Heart left ventricle (tissue), 16 donors: ENCODE measurements around the gene TMEM269. TPM values are rescaled to one million over a fixed set of nuclear protein-coding genes. Genes with fewer than 3 reads are reported as not detected.

Experiments
- ATAC-seq, 4 donors: fragments of 200-7000 bp; cut with Tn5 transposase; one replicate each; pipeline ENCODE4 v1.9.1; 2020 to 2022; ENCODE audit warnings: moderate library complexity in 4 of 4, mild to moderate bottlenecking in 3 of 4, moderate number of reproducible peaks in 1 of 4
- DNase-seq, 5 donors: peaks; one replicate each; pipeline ENCODE4 v3.0.0-alpha.2; 2020
- H3K27ac ChIP-seq, 12 donors: fragments of 200-600 bp; sonication (generic) in 4 of 12; one replicate each; pipeline versions ENCODE4 v1.5.0 to v1.8.0; 2016 to 2022; ENCODE audit warnings: mild to moderate bottlenecking in 2 of 12
- H3K27me3 ChIP-seq, 9 donors: fragments of 200-600 bp; sonication (generic) in 2 of 9; one replicate each; pipeline versions ENCODE4 v1.5.1 to v1.8.0; 2016 to 2022; ENCODE audit warnings: mild to moderate bottlenecking in 3 of 9
- H3K36me3 ChIP-seq, 9 donors: fragments of 200-600 bp; sonication (generic) in 2 of 9; one replicate each; pipeline versions ENCODE4 v1.5.0 to v1.8.0; 2018 to 2022; ENCODE audit warnings: mild to moderate bottlenecking in 2 of 9
- H3K4me1 ChIP-seq, 12 donors: fragments of 200-600 bp; sonication (generic) in 4 of 12; one replicate each; pipeline versions ENCODE4 v1.5.0 to v1.8.0; 2016 to 2022; ENCODE audit warnings: mild to moderate bottlenecking in 3 of 12
- H3K4me3 ChIP-seq, 12 donors: fragments of 200-600 bp; sonication (generic) in 4 of 12; one replicate each; pipeline versions ENCODE4 v1.5.0 to v1.8.0; 2017 to 2022; ENCODE audit warnings: mild to moderate bottlenecking in 9 of 12, moderate library complexity in 4 of 12
- H3K9me3 ChIP-seq, 12 donors: fragments of 200-600 bp; sonication (generic) in 4 of 12; one replicate each; pipeline versions ENCODE4 v1.5.0 to v1.8.0; 2016 to 2022; ENCODE audit warnings: mild to moderate bottlenecking in 1 of 12
- CTCF ChIP-seq, 12 donors: fragments of 200-600 bp; sonication (generic) in 4 of 12; IDR thresholded peaks; one replicate each; pipeline versions ENCODE4 v1.5.0 to v1.8.0; 2018 to 2022; ENCODE audit warnings: antibody characterized with exemption in 12 of 12, mild to moderate bottlenecking in 5 of 12
- POLR2A ChIP-seq, 2 donors: fragments of 450-650 bp; IDR thresholded peaks; one replicate each; pipeline ENCODE4 v1.6.1; 2017; ENCODE audit warnings: antibody characterized with exemption in 2 of 2, mild to moderate bottlenecking in 2 of 2, moderate library complexity in 2 of 2
- WGBS, 4 donors: extraction: QIAGEN DNeasy Blood & Tissue Kit in 2 of 4; methylation state at CpG; one replicate each; pipeline versions ENCODE4 v1.1.5 to v1.1.7; 2013 to 2018; 5-methylcytosine and 5-hydroxymethylcytosine counted together
- intact Hi-C, 10 donors: fragments of 100-400 bp; cut with DNase I; formaldehyde crosslinking; loops; one replicate each; pipeline versions ENCODE4 v1.11.1 to v1.14.2; 2022
- polyA plus RNA-seq, 2 donors: library from polyadenylated mRNA; stranded (reverse); fragments of 200-250 nt; gene quantifications; one replicate each; pipeline ENCODE4 v1.2.3, GENCODE V29; 2013
- total RNA-seq, 9 donors: library from RNA; depleted of rRNA in 2 of 9; stranded (reverse); fragments of >200 nt in 2 of 9; fragmentation: NEBNext Ultra II Directional in 3 of 9; extraction: Animal tissue kit (Norgen Biotek cat#: 25700) in 3 of 9; gene quantifications; one replicate each; pipeline versions ENCODE4 v1.1.0 to v1.2.4, GENCODE V29; 2016 to 2023
- donor health status: ischemic (EF 13 %, LVEDD 7.1; RV severe dilation, severe dysfunction).
- donor health status: healthy with polysubstance abuse.
- donor health status: DM: no; HTN: yes; CAD: no.
- donor health status: DM: no; HTN: no; CAD: no.
- donor health status: ischemic (EF 25% LVEDD 6.9; RV normal size, moderate dysfunction).
- donor health status: ischemic (EF 25% LVEDD 5.7; RV mildly dilated, moderate dysfunction).
- donor health status: healthy.
- donor health status: DM: yes; HTN: yes; CAD: no.
- donor health status: ischemic (EF 35%, LVEDD 5.7; RV mildly dilated, moderate dysfunction).
- donor health status: nonischemic (EF 11% LVEDD 7.7; RV severe dilation, severe dysfunction).
- donor health status: DM: yes; HTN: yes; CAD: no.
- donor health status: PGD.
- donor health status: ischemic (EF 29% LVEDD 5.4; RV normal size, mild dysfunction).
- donor health status: nonischemic (EF 23%, LVEDD 6.1; RV moderate dilation, normal function).

The TMEM269 gene
- total and polyA plus RNA-seq, 11 donors: 0.06 to 0.19 (median 0.07) TPM; not detected in 8

GRCh38 chr1:42848823-42849537, 64.2 kb downstream of the TMEM269 start:
- H3K27me3 ChIP-seq: no peaks in the 10 kb centered on the region
- 90 to 96% (median 93%) methylated on average over 2 of the region's 2 CpGs for WGBS, 4 donors
- H3K27ac ChIP-seq: no peak overlapping the region
- H3K36me3 ChIP-seq: peaks cover 2 to 37% (median 20%) of the 10 kb centered on the region in 9 donors
- H3K4me3 ChIP-seq: no peak overlapping the region
- ATAC-seq (no peak), DNase-seq (no peak)
- TF ChIP-seq POLR2A (IDR thresholded peaks at IDR 0.05): no peak
- no peak for TF ChIP-seq CTCF (IDR thresholded peaks at IDR 0.05)
- intact Hi-C loops: loop anchor here in 1 of 10 donors (2.0 to 5.0 kb wide), 2 partner anchors 70 to 82 kb away; partner anchors contain the start of genes C1orf50 and P3H1
- H3K9me3 ChIP-seq: peaks cover 0 to 12% (median 0%) of the 10 kb centered on the region in 12 donors
- H3K4me1 ChIP-seq: peaks cover 0 to 28% (median 16%) of the 10 kb centered on the region in 12 donors

- no peaks in the 10 kb centered on the region for H3K27me3 ChIP-seq
- H3K4me3 ChIP-seq: no peak overlapping the region
- 93 to 99% (median 95%) methylated on average over 5 of the region's 5 CpGs for WGBS, 4 donors
- H3K4me1 ChIP-seq: peaks cover 0 to 26% (median 16%) of the 10 kb centered on the region in 12 donors
- intact Hi-C loops: loop anchor here in 3 of 10 donors (2.0 to 10.0 kb wide), 4 partner anchors 71 to 597 kb away; partner anchors contain the start of genes C1orf50 (in 1 of the 3) and P3H1 (in 1 of the 3)
- H3K9me3 ChIP-seq: peaks cover 0 to 12% (median 0%) of the 10 kb centered on the region in 12 donors
- DNase-seq (no peak), ATAC-seq (no peak)
- no peak for TF ChIP-seq CTCF (IDR thresholded peaks at IDR 0.05)
- TF ChIP-seq POLR2A (IDR thresholded peaks at IDR 0.05): no peak
- peaks cover 2 to 37% (median 20%) of the 10 kb centered on the region in 9 donors for H3K36me3 ChIP-seq
- no peak overlapping the region for H3K27ac ChIP-seq
These were observed 65.2 kb downstream of the TMEM269 start for GRCh38 chr1:42849944-42850343.

Other genes with a start within 250 kb of the TMEM269 start
- gene PPIH, start 126.6 kb upstream of the TMEM269 start, total RNA-seq: 10 to 100 TPM; 16.9 to 28.6 (median 19.4) TPM
- 10 to 100 TPM; 25.6 to 30.9 TPM for gene PPIH, start 126.6 kb upstream of the TMEM269 start, polyA plus RNA-seq
- 1,000 to 10,000 TPM in 1 of 9 donors, 100 to 1,000 TPM in 8; 663 to 1,139 (median 788) TPM for gene YBX1, start 102.6 kb upstream of the TMEM269 start, total RNA-seq
- 1,000 to 10,000 TPM in 1 of 2 donors, 100 to 1,000 TPM in 1; 638 to 1,226 TPM for gene YBX1, start 102.6 kb upstream of the TMEM269 start, polyA plus RNA-seq
- gene CLDN19, start 44.8 kb upstream of the TMEM269 start, total RNA-seq: under 1 TPM in 1 of 9 donors, not detected in 8; 0.11 TPM
- gene CLDN19, start 44.8 kb upstream of the TMEM269 start, polyA plus RNA-seq: under 1 TPM in 1 of 2 donors, not detected in 1; 0.01 TPM
- gene P3H1, start 18.0 kb upstream of the TMEM269 start, total RNA-seq: 10 to 100 TPM in 4 of 9 donors, 1 to 10 TPM in 5; 6.9 to 27.9 (median 10.0) TPM
- gene P3H1, start 18.0 kb upstream of the TMEM269 start, polyA plus RNA-seq: 10 to 100 TPM; 10.7 to 17.6 TPM
- 1 to 10 TPM; 3.0 to 9.2 (median 5.8) TPM for gene C1orf50, start 17.7 kb upstream of the TMEM269 start, total RNA-seq
- gene C1orf50, start 17.7 kb upstream of the TMEM269 start, polyA plus RNA-seq: 1 to 10 TPM; 4.0 to 4.5 TPM
- gene ERMAP, start 32.1 kb downstream of the TMEM269 start, total RNA-seq: 1 to 10 TPM; 2.2 to 8.2 (median 5.4) TPM
- 1 to 10 TPM; 2.6 to 2.8 TPM for gene ERMAP, start 32.1 kb downstream of the TMEM269 start, polyA plus RNA-seq
- gene SVBP, start 32.4 kb downstream of the TMEM269 start, total RNA-seq: 10 to 100 TPM; 11.5 to 22.8 (median 15.8) TPM
- gene SVBP, start 32.4 kb downstream of the TMEM269 start, polyA plus RNA-seq: 10 to 100 TPM; 23.6 to 33.5 TPM
- 10 to 100 TPM in 2 of 9 donors, 1 to 10 TPM in 7; 4.9 to 11.6 (median 8.4) TPM for gene ZNF691, start 61.6 kb downstream of the TMEM269 start, total RNA-seq
- 1 to 10 TPM; 6.2 to 8.0 TPM for gene ZNF691, start 61.6 kb downstream of the TMEM269 start, polyA plus RNA-seq
- gene SLC2A1, start 173.9 kb downstream of the TMEM269 start, total RNA-seq: 10 to 100 TPM; 19.0 to 88.1 (median 29.9) TPM
- 100 to 1,000 TPM in 1 of 2 donors, 10 to 100 TPM in 1; 10.6 to 196 TPM for gene SLC2A1, start 173.9 kb downstream of the TMEM269 start, polyA plus RNA-seq